Neural crest cell (in vitro differentiated cells): ENCODE results near the gene C16orf92. TPM values are rescaled to one million over a fixed set of nuclear protein-coding genes. Genes with fewer than 3 reads are reported as not detected.

Experiments used
- DNase-seq: peaks from one replicate; pipeline ENCODE4 v3.0.0; 2021; ENCODE audit warnings: low read depth, mixed read lengths, low spot score
- H3K27ac Mint-ChIP-seq: one replicate; pipeline ENCODE4 v1.8.0; 2021; ENCODE audit warnings: mild to moderate bottlenecking, mixed read lengths; ENCODE audit not compliant: unreplicated experiment
- H3K27me3 Mint-ChIP-seq: 2 replicates; pipeline ENCODE4 v1.8.0; 2021; ENCODE audit warnings: low read depth, mild to moderate bottlenecking, mixed read lengths
- H3K36me3 Mint-ChIP-seq: 2 replicates; pipeline ENCODE4 v1.8.0; 2021; ENCODE audit warnings: low read depth, mild to moderate bottlenecking, mixed read lengths
- H3K4me1 Mint-ChIP-seq: 2 replicates; pipeline ENCODE4 v1.8.0; 2021; ENCODE audit warnings: mixed read lengths
- H3K4me3 Mint-ChIP-seq: one replicate; pipeline ENCODE4 v1.8.0; 2021; ENCODE audit warnings: mild to moderate bottlenecking, mixed read lengths
- H3K9me3 Mint-ChIP-seq: 2 replicates; pipeline ENCODE4 v1.8.0; 2021; ENCODE audit warnings: mixed read lengths
- total RNA-seq: library from RNA; stranded (reverse); gene quantifications from 2 replicates; pipeline ENCODE4 v1.2.1, GENCODE V29; 2021
- TF ChIP-seq, protein P1 (sequence below): fragments of 200-600 bp; sonication (generic); conservative IDR thresholded peaks from 2 replicates; pipeline ENCODE4 v1.5.0; 2021; ENCODE audit warnings: antibody characterized with exemption, mild to moderate bottlenecking

C16orf92 gene
- total RNA-seq, 1 donor from 2014 or later, result not detected

- TF ChIP-seq, protein P1, sequence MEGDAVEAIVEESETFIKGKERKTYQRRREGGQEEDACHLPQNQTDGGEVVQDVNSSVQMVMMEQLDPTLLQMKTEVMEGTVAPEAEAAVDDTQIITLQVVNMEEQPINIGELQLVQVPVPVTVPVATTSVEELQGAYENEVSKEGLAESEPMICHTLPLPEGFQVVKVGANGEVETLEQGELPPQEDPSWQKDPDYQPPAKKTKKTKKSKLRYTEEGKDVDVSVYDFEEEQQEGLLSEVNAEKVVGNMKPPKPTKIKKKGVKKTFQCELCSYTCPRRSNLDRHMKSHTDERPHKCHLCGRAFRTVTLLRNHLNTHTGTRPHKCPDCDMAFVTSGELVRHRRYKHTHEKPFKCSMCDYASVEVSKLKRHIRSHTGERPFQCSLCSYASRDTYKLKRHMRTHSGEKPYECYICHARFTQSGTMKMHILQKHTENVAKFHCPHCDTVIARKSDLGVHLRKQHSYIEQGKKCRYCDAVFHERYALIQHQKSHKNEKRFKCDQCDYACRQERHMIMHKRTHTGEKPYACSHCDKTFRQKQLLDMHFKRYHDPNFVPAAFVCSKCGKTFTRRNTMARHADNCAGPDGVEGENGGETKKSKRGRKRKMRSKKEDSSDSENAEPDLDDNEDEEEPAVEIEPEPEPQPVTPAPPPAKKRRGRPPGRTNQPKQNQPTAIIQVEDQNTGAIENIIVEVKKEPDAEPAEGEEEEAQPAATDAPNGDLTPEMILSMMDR, result no peak
- H3K27me3 Mint-ChIP-seq, result peaks cover 40% of the 10 kb centered on the region
- no peak overlapping the region for H3K27ac Mint-ChIP-seq
- peak overlapping the region; percentile 47 for H3K4me3 Mint-ChIP-seq
- H3K4me1 Mint-ChIP-seq, result peaks cover 20% of the 10 kb centered on the region
- H3K9me3 Mint-ChIP-seq, result no peaks in the 10 kb centered on the region
- no peak for DNase-seq
- no peaks in the 10 kb centered on the region for H3K36me3 Mint-ChIP-seq
Observed at GRCh38 chr16:30027588-30028437, 4.8 kb downstream of the C16orf92 start.

DNA sequence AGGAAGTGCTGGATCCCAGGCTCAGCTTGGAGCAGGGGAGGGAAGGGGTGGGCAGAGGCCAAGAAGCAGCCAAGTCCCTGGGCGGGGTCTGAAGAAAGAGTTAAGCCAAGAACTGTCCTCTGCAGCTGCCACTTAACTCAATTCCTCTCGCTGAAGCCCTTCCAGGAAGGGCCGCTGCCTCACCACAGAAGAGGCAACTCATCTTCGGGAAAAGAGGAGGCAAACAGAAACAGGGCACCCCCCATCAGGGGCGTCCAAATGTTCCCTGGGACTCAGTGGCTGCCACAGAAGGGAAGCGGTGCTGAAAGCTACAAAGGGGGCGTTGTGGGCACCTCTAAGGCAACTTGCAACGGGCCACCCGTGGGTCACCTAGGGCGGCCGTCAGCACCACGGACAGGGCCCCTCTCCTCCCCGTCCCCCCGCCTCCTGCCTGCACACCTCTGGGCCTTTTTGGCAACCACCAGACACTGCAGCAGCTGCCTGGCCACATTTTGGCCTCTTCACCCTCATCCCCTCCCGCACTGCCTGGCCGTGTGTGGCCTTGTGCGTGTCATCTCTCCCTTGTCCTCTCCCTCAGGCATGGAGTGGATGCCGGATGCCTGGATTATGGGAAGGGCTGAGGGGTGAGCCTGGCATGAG is 5.6 kb downstream of the C16orf92 start:
- no peak for DNase-seq
- peaks cover 40% of the 10 kb centered on the region for H3K27me3 Mint-ChIP-seq
- H3K4me3 Mint-ChIP-seq, result no peak overlapping the region
- H3K9me3 Mint-ChIP-seq, result no peaks in the 10 kb centered on the region
- TF ChIP-seq, protein P1, result no peak
- no peaks in the 10 kb centered on the region for H3K36me3 Mint-ChIP-seq
- H3K27ac Mint-ChIP-seq, result no peak overlapping the region
- peaks cover 20% of the 10 kb centered on the region for H3K4me1 Mint-ChIP-seq

- H3K4me1 Mint-ChIP-seq, result peaks cover 20% of the 10 kb centered on the region
- peaks cover 46% of the 10 kb centered on the region for H3K27me3 Mint-ChIP-seq
- H3K4me3 Mint-ChIP-seq, result peak overlapping the region; percentile 77
- no peaks in the 10 kb centered on the region for H3K36me3 Mint-ChIP-seq
- TF ChIP-seq, protein P1, result no peak
- no peak for DNase-seq
- no peaks in the 10 kb centered on the region for H3K9me3 Mint-ChIP-seq
- no peak overlapping the region for H3K27ac Mint-ChIP-seq
Observed at GRCh38 chr16:30030011-30030685, 7.2 kb downstream of the C16orf92 start.

- DNase-seq, result no peak
- H3K27me3 Mint-ChIP-seq, result peaks cover 52% of the 10 kb centered on the region
- H3K36me3 Mint-ChIP-seq, result no peaks in the 10 kb centered on the region
- TF ChIP-seq, protein P1, result no peak
- peaks cover 20% of the 10 kb centered on the region for H3K4me1 Mint-ChIP-seq
- no peak within 1 kb of the TSS for H3K27ac Mint-ChIP-seq
- peak within 1 kb of the TSS; percentile 89 for H3K4me3 Mint-ChIP-seq
- H3K9me3 Mint-ChIP-seq, result no peaks in the 10 kb centered on the region
Observed at GRCh38 chr16:30030841-30031413, 7.9 kb downstream of the C16orf92 start, which contains the start of gene TLCD3B. TLCD3B (minus strand) TSS chr16:30031271; CDS start chr16:30030527, 744 bp downstream.

DNA sequence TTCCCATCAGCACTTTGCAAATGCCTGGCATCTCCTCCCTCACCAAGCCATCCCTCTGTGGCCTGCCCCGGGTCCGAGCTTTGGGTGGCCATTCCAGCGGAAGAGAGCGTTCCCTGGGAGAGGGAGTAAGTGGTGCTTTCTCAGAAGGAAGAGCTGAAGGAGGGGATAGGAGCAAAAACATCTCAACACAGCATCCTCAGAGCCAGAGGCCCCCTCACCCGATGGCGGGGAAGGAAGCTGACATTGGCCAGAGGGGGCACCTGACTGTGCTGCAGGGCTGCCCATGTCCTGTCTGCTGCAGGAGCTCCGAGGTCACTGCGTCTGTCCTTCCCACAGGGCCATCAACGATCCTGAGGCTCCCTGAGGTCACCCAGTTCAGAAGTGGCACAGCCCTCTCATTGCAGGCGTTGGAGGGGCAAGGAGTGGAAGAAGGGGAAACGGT is 8.5 kb downstream of the C16orf92 start:
- peaks cover 20% of the 10 kb centered on the region for H3K4me1 Mint-ChIP-seq
- no peak for DNase-seq
- TF ChIP-seq, protein P1, result no peak

More for the DNA sequence above, 8.5 kb downstream of the C16orf92 start:
- H3K4me3 Mint-ChIP-seq, result peak overlapping the region; percentile 47
- no peaks in the 10 kb centered on the region for H3K36me3 Mint-ChIP-seq
- no peak overlapping the region for H3K27ac Mint-ChIP-seq
- peaks cover 54% of the 10 kb centered on the region for H3K27me3 Mint-ChIP-seq
- no peaks in the 10 kb centered on the region for H3K9me3 Mint-ChIP-seq
